Neural progenitor cell (in vitro differentiated cells): ENCODE data around the gene ZNF215.

Source experiments
- EZH2phosphoT487 ChIP-seq: fragments of 200-600 bp; sonication (generic); IDR thresholded peaks from 2 replicates; pipeline ENCODE4 v1.6.1; 2017; ENCODE audit warnings: antibody characterized with exemption
- TF ChIP-seq, protein P1 (sequence below): fragments of 200-600 bp; sonication (generic); IDR thresholded peaks from 2 replicates; pipeline ENCODE4 v1.5.1; 2017; ENCODE audit warnings: antibody characterized with exemption, mild to moderate bottlenecking

DNA sequence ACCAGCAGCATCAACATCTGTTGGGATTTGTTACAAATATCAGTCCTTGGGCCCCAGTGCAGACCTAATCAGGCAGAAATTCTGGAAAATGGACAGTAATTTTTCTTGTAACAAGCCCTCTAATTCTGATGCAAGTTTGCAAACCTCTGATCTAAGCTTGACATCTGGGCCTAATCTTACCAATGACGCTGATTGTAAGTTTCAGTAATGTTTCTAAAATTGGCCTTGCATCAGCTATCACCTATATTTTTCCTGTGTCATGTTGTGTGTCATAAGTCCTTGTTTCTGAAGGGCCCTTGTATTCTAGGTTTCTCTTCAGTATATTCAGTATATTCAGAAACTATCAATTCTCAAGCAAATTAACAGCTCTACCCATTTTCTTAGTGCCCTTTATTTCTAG, 36.4 kb downstream of the ZNF215 start:
- TF ChIP-seq, protein P1, sequence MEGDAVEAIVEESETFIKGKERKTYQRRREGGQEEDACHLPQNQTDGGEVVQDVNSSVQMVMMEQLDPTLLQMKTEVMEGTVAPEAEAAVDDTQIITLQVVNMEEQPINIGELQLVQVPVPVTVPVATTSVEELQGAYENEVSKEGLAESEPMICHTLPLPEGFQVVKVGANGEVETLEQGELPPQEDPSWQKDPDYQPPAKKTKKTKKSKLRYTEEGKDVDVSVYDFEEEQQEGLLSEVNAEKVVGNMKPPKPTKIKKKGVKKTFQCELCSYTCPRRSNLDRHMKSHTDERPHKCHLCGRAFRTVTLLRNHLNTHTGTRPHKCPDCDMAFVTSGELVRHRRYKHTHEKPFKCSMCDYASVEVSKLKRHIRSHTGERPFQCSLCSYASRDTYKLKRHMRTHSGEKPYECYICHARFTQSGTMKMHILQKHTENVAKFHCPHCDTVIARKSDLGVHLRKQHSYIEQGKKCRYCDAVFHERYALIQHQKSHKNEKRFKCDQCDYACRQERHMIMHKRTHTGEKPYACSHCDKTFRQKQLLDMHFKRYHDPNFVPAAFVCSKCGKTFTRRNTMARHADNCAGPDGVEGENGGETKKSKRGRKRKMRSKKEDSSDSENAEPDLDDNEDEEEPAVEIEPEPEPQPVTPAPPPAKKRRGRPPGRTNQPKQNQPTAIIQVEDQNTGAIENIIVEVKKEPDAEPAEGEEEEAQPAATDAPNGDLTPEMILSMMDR = no peak
- TF ChIP-seq EZH2phosphoT487 = no peak
